HG02884 (cell line): ENCODE measurements around the gene ROGDI.

ENCODE experiments used
- ATAC-seq: cut with Tn5 transposase; IDR thresholded peaks from one replicate; pipeline ENCODE4 v1.9.1; 2021; ENCODE audit warnings: mild to moderate bottlenecking, moderate library complexity; ENCODE audit not compliant: unreplicated experiment

Gene ROGDI

DNA sequence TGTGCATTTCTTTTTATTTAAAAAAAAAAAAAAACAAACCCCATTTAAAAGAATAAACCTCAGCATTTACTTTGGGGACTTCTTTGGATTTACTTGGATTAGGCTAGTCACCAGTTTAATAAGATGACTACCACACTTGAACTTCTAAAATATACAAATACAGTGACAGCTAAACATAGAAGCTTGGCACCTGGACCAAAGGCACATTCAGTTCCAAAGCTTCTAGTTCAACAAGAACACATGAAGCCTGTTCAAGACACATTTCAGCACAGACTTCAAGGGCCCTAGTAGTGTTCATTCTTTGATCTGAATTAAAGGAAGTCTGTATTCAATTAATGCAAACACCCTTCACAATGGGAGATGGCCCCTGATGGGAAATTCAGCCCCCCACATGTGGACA, 11.6 kb upstream of the ROGDI start:
- no peak for ATAC-seq

DNA sequence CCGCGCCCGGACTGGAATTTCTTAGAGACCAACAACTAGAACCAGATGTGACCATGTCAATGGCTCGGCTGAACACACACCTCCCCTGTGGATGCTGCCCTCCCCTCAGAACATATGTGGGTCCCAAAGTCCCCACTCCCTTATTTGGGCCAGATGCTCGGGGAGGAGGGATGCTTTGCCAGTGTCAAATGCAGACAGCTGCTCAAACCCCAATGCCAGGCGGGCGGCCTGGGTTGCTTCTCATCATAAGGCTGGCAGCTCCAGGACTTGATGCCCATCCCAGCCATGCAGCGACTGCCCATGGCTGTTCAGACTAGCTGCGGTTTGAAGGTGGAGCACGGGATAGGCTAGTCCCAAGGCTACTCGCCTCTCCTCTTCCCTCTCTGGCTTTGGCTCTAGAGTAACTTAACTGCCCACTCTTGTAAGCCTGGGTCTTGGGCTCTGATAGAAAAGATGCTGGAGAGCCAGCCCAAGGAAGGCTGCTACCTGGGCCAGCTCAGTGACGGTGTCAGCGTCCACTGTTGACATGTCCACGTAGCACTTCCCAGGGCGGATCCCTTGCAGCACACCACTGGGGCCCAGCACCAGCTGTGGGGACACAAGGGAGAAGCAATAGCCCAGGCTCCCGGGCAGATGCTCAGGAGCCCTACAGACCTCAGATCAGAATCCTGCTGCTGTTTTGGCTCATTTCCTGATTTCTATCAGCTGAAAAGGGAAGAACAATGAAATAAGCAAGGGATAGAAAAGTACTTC, 11.0 kb upstream of the ROGDI start:
- no peak for ATAC-seq

DNA sequence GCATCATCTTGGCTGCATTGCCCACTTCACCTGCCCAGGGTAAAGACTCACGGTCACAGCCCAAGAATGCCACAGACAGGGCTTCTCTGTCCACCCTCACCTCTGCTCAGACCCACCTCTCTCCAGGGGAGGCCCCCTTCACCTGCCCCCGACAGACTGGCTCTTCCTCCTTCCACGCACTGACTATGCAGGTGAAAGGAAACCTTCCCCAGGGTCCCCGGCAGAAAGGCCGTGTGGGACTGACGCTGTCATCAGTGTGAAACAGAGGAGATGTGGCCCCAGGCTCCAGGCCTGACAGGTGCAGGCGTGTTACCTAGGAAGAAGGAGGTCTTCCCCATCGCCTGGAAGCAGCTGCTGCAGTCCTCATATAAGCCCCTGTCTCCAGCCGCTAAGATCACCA, 9.3 kb upstream of the ROGDI start:
- no peak for ATAC-seq

DNA sequence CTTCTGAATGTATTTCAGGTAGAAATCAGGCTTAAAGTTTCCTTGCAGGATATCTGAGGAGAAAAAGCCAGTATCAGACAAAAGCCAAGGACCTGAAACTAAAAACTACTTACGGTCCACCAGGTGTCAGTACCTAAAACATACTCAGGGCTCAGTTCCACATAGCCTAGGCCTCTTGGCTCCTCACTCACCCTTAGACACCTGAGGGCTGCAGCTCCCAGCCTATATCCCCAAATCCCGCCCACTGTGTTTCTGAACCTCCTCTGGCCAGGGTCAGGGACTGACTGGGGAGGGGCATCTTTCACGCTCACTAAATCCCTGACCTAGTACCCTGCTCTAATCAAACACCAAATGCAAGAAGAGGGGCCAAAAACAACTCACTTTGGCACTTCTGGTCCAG, 8.8 kb upstream of the ROGDI start:
- ATAC-seq, result no peak

DNA sequence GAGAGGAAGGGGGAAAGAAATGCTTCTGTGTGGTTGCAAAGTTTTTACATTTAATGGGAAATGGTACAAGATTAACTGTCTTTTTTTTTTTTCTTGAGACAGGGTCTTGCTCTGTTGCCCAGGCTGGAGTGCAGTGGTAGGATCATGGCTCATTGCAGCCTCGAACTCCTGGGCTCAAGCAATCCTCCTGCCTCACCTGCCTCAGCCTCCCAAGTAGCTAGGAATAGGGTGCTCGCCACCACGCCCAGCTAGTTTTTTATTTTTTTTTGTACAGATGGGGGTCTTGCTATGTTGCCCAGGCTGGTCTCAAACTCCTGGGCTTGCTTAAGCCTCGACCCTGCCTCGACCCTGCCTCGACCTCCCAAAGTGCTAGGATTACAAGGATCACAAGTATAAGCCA, 3.8 kb upstream of the ROGDI start:
- no peak for ATAC-seq

DNA sequence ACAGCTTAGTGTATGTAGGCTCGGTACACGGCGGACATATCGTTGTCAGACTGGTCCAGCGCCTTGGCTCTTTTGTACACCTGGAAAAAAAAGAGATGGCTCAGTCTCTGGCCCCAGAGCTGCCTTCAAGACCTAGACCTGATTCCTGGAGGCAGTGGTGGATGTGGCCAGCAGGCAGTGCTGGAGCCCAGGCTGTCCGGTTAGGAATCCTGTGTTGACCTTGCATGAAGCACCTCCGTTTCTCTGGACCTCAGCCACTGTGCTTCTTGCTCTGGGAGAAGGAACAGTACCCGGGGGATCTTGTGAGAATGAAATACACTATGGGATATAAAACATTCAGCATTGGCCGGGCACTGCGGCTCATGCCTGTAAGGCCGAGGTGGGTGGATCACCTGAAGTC, 2.8 kb upstream of the ROGDI start:
- ATAC-seq, result no peak

DNA sequence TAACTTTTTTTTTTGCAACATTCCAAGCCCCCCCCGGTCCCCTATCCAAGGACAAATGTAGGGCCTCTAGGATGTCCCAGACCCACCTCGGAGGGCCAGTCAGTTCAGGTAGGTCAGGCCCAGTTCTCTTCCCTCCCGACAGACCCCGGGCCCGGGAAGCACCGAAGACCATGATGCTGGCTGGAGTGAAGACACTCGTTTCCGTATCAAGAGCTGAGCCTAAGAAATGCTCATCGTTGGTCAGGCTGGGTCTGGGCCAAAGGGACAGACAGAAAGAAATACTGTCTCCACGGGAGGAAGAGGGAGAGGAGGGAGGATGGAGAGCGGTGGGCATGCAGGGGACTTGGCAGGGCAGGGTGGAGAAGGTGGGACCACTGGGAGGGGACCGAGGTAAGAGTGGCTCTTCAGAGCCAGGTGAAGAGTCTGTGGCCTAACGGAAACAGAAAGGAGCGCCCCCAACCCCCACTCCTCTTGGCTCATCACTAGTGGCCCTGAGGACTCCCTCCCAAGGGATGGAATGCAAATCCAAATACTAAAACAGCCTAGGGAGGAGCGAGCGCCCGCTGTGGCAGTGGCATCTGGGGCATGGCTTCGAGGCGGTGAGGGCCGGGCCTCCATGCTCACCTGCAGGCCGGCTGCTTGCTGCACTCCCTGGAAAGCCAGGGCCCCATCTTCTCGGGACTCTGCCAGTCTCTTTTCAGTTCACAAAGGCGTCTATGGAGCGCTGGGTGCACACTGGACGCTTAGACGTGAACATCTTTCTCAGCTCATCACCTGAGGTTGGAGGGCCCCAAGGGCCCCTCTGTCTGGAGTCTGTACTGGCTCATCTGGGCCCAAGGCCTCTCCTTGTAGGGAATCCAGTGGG, 1.7 kb upstream of the ROGDI start:
- no peak for ATAC-seq

DNA sequence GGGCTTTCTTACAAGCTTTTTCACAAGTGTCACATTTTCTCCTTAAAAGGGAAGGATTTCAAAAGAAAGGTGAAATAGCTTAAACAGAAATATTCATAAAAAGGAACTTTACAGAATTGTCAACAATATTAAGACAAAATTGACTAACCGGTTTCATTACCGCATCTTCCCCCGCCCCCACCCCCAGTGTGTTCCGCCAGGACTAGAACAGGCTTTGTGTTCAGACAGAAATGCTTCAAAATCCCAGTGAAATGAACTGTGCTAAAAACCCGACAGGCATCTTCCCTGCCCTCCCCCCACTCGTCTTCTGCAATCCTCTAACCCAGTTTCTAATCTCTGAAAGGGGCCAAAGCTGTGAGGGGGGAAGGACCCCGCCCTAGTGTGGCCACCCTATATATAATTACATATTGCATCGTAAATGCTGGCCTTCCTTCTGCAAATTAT, 990 bp upstream of the ROGDI start:
- no peak for ATAC-seq

DNA sequence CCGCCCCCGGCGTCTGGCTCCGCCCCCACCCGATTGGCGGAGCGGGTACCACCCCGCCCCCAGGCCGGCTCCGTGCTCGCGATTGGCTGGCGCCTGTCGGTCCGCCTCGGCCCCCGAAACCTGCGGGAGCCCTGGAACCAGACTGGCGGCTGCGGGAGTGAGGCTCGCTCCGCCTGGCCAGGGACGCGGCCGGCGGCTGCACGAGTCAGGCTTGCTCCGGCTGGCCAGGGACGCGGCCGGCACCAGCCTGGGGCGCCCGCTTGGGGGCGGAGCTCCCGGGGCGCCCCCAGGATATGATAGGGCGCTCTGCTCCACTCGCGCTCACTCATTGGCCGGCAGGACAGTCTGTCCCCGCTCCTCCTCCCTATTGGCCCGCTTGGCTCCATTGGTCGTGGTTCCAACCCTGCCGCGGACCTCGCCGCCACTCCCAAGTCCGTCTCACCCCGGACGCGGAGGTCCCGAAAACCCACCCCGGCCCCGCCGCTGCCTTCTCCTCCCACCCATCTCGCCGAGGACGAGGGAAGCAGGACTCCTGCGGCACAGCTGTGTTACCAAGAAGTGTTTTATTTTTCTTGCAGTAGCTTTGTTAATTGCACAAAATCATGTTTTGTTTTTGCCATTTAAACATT, 340 bp upstream of the ROGDI start:
- peak; percentile 91 for ATAC-seq

DNA sequence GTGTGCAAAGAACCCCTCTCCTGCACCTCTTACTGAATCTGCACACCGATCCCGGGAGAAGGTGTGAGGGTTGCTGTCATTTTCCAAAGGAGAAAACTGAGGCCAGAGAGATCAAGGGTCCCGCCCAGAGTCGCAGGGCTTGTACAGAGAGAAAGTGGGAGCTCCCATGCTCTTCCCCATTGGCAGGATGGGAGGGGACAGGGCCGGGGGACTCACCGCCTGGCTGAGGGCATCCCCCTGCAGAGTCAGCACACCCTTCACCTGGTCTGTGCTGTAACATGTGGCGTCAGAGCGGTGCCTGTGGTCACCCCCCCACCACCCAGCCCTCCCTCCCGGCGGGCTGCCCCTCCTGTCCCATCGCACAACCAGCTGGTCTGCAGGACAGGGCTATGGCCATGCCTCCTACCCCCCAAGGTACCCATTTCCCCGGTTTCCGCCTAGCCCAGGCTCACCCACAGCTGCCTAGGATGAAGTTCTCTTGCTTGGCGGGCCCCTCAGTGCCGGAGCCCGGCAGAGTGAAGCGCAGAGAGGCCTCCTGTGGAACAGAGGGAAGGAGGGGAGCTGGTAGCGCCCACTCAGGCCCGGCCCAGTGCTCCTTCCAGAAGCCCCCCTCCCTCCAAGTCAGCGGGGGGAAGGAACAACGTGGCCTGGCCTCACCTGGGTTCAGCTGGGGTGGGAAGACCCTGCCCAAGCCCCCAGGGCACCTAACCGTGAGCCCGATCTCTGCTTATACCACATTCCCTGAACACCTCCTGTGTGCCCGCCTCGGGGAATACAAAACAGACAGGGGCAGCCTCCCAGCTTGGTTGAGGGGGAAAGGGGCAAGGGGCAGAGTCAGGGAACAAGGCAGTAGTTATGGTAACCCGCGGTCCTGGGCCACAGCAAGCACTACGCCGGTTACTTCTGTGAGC, 1.1 kb downstream of the ROGDI start:
- ATAC-seq, result no peak

DNA sequence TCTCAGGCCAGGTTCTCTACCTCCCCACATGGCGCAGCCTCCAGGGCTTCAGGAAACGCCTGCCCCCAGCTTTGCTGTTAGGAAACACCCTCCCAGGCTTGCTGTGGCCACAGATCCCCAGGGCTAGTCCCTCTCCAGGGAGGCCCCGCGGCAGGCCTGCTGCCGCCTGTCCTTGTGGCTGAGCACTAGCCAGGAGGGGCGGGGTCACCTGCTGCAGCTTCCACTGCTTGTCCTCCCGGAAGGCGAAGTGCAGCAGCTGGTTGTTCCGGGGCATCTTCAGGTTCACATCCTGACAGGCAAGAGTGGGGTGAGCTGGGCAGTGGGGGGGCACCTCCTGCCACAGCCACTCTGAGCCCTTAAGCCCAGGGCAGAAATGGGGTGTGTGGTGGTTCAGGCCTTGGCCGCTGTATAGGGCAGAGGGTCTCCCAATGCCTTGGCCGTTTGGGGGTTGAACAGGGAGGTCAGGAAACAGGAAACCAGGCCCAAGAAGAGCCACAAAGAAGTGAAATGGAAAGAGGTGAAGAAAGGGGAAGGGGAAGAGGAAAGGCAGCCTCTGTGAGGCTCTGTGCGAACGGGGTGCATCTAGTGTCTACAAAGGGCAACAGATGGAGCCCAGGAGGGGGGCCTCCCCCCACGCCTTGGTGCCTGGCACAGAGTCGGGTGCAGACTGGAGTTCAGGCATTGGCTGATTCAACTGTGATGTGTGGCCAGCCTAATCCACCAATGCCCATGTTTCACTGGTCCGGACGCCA, 2.0 kb downstream of the ROGDI start:
- ATAC-seq, result no peak

DNA sequence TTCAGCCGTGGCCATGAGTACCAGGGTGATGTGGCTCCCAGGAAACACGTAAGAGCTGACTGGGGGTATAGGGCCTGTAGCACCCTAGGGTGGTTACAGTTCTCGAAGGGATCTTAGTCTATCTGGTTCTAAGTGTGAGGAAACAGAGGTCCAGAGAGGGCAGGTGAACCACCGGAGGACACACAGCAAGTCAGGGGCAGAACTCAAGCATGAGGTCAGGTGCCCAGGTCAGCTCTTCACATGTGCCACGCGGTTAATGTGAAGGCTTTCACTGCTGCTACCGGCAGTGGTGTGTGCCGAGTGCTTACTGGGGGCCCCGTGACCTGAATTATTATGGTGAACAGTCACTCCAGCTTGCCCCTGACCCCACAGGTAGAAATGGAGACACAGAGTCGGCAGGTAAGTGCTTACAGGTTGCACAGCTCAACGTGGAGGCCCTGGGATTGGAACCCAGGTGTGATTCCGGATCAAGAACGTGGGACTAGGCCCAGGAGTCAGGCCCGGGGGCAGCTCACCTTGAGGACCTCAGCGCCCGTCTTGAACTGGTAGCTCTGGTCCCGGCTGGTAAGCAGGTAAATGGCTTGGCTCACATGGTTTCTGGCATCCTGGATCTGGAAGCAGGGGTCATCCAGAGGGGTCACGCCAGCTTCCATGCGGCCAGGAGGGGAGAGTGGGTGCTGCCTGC, 3.1 kb downstream of the ROGDI start:
- no peak for ATAC-seq

DNA sequence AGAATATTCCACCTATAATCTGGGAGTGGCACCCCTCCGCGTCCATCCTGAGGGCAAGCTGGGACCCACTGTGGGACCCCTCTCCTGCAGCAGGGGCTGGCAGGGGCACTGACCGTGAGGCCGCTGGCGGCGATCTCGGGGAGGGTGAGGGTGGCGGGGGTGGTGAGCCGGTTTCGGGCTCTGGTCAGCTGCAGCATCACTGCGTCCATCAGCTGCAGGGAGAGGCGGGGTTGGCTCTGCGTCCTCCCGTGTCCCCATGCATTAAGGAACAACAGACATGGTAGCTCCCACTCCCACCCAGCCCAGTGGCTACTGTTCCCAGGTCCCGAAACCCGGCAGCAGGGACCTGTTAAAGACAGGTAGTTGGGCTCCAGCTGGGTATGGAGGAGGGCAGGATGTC, 4.0 kb downstream of the ROGDI start:
- ATAC-seq, result no peak

DNA sequence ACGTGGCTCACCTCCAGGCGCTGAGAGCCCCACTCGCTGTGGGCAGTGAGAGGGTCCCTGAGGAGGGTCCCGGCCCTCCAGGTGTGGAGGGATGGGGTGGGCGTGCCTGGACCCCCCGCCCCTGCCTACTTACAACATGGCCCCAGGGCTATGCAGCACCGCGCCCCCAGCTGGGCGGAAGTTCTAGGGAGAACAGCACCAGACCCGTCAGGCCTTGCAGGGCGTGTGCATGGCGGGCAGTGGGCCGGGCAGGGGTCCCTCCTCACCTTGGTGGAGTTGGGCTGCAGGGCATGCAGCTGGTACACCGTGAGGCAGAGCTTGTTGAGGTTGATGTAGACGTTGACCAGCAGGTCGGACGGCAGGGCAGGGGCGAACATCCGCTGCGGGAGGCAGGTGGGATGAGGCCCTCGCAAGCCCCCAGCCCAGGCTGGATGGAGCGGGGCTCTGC, 4.6 kb downstream of the ROGDI start:
- no peak for ATAC-seq

DNA sequence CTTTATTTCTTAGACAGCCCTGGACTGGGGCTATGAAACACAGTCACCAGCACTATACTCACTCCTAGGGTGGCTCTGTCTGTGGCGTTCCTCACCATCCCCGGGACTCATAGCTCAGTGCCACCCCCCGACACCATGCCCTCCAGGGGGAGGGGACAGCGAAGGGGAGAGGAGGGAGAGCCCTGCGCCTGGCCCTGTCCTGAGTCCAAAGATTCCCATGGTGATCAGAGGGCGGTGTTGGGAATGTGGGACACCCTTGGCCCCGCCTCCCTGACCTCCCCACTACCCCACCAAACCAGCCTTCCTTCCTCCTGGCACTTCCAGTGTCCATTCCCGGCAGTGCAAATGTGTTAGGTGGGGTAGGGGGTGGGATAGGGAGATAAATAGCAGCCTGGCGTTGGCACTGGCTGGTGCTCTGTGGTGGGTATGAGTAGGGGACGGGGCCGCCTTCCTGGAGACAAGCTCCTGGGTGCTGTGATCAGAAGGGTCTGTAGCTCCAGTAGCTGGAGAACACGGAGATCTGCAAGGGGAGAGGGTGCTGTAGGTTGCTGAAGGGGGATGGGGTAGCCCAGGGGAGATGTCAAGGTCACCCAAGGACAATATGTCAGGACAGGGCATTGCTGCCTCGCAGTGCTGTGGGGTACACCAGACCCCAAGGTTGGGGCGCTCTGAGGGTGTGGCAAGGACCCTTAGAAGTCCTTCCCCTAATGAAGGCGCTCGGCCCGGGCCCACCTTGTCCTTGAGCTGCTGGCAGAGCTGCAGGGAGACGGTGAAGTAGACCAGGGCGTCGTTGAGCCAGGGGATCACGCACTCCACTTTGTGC, 5.2 kb downstream of the ROGDI start:
- no peak for ATAC-seq

DNA sequence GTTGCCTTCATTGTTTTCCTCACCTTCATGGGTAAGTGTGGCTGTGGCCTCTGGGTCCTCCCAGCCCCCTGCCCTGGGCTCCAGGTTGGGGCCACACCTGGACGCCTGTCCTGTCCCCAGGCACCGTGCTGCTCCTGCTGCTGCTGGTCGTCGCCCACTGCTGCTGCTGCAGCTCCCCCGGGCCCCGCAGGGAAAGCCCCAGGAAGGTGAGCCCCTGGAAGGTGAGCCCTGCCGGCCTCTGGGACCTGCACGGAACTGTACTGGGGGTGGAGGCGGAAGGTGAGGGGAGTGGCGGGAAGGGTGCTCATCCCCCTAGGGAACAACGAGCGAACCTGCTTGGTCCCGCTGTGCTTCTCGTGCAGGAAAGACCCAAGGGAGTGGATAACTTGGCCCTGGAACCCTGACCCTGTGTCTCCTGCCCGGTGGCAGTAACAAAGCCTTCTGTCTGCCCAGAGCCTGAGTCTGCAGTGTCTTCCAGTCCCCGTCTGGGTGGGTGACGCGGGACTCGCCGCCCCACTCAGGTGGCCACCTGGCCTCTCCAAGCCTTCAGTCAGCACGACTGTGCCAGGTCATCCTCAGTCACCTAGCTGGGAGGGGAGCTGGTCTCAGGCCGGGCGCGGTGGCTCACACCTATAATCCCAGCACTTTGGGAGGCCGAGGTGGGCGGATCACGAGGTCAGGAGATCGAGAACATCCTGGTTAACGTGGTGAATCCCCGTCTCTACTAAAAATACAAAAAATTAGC, 6.4 kb downstream of the ROGDI start:
- ATAC-seq, result no peak

DNA sequence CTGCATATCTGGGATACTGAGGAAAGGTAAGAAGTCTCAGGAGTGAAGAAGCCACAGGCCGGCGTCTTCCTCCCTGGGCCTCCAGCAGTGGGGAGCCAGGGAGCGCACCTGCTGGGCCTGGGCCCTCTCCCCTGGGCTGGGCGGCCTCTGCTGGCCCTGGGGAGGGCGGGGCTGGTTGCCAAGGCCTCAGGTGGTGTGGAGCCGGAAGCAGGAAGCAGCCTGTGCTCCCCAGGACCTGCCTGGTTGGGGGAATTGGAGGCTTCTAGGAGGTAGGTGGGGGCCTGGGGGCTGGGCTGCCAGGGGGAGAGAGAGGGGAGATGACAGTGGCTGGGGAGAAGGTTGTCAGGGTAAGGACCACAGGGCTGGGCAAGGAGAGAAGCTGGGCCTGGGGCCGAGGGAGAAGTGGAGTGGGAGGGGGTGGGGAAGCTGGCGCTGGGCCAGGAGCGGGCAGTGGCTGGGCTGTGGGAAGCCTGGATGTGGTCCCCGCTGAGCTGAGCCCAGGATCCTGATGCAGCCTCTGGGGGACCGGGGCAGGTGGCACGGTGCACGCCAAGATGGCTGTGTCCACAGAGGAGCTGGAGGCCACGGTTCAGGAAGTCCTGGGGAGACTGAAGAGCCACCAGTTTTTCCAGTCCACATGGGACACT, 7.1 kb downstream of the ROGDI start, which contains the start of gene SMIM22:
SMIM22 (plus strand) TSS at position 189 of the 647 bp plus-strand sequence; CDS start at position 555, 366 bp downstream.
- ATAC-seq, result no peak
